GM10266 (cell line): ENCODE measurements around the gene RDX.

Experiments used
- DNase-seq: peaks from one replicate; pipeline ENCODE4 v3.0.0; 2012; ENCODE audit errors: extremely low spot score
- TF ChIP-seq, protein P1 (sequence below): IDR thresholded peaks from 2 replicates; pipeline ENCODE4 v1.5.1; 2012; ENCODE audit warnings: mild to moderate bottlenecking, low read depth; ENCODE audit not compliant: control insufficient read depth, insufficient read depth; ENCODE audit errors: missing control alignments

RDX gene

DNA sequence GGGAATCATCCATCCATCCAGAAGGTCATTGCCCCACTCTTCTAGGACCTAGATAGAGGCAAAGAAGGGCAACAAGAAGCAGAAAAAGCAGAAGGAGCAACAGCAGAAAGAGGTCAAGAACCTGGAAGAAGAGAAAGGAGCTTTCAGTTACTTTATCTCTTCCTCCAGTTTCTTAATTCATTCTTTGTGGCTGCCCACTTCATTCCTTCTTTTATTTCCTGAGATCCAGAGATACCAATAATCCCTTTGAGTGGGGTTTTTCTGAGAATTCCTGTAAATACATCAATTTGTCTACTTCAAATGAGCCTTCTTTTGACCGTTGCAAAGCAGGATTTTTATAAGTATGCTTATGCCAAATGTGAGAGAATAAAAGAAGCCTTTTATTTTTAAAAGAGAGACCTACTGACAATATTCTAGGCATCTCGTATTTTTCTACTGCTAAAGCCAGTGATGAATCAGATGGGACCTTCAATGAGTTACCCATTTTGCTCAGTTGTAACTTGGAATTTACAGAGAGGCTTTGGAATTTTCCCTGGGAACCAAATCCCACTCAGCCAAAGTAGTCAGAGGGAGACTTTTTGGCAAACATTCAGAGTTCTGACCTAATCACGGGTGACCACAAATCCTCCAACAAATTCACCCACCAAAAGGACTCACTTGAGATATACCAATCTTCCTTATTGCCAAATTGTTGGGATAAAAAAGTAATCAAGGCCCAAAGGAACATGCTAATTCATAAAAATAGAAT, 148.3 kb downstream of the RDX start:
- TF ChIP-seq, protein P1, sequence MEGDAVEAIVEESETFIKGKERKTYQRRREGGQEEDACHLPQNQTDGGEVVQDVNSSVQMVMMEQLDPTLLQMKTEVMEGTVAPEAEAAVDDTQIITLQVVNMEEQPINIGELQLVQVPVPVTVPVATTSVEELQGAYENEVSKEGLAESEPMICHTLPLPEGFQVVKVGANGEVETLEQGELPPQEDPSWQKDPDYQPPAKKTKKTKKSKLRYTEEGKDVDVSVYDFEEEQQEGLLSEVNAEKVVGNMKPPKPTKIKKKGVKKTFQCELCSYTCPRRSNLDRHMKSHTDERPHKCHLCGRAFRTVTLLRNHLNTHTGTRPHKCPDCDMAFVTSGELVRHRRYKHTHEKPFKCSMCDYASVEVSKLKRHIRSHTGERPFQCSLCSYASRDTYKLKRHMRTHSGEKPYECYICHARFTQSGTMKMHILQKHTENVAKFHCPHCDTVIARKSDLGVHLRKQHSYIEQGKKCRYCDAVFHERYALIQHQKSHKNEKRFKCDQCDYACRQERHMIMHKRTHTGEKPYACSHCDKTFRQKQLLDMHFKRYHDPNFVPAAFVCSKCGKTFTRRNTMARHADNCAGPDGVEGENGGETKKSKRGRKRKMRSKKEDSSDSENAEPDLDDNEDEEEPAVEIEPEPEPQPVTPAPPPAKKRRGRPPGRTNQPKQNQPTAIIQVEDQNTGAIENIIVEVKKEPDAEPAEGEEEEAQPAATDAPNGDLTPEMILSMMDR = no peak
- DNase-seq = no peak

DNA sequence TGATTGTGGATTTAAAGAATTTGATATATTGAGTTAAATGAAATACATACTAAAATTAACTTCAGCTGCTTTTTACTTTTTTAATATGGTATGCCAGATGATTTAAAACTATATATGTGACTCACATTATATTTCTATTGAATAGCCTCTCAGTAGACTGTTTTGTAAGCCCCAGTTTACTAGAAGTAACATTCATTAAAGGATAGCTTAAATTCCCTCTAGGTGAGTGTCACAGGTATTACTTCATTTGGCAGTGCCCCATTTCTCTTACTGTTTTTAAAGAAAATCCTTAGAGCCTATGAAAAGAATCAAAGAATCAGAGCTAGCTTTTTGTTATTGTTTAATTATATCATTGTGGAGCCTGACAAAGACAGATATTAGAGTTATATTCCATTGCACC, 154.6 kb downstream of the RDX start:
- DNase-seq = no peak
- TF ChIP-seq, protein P1 = no peak

DNA sequence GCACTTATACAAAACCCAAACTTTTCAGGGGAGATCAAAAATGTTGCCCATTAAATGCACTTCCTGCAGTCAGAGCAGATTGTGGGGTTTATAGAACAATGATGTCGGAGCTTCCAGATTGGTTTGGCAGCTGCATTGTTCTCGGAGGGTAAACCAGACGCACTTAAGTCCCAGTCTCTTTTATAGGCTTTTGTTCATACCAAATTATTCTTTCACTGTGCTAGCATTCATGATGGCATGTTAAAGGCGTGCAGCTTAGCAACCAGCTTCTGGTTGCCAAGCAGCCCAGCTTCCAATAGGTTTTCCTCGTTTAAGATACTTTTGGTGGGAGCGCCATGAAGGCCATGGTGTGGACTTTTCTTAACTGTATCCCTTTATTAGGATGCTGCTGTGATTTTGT, 162.3 kb downstream of the RDX start:
- DNase-seq = no peak
- TF ChIP-seq, protein P1 = no peak

DNA sequence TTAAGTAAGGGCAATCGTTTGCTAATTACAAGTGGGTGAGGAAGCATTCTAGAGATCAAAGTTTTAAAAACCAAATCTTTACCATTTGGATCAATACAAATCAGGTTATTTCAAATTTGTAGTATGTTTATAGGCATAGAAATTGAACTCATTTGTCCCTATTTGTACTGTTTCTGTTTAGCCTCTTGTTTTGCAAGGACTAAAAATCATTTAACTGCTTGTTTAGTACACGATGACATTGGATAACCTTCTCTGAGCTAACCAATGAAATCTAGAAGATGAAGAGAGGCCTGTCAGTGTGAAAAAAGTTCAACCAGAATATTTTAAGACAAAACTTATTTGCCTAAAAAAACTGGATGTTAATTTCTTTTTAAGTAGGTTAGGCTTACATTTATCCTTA, 163.3 kb downstream of the RDX start:
- TF ChIP-seq, protein P1 = no peak
- no peak for DNase-seq

DNA sequence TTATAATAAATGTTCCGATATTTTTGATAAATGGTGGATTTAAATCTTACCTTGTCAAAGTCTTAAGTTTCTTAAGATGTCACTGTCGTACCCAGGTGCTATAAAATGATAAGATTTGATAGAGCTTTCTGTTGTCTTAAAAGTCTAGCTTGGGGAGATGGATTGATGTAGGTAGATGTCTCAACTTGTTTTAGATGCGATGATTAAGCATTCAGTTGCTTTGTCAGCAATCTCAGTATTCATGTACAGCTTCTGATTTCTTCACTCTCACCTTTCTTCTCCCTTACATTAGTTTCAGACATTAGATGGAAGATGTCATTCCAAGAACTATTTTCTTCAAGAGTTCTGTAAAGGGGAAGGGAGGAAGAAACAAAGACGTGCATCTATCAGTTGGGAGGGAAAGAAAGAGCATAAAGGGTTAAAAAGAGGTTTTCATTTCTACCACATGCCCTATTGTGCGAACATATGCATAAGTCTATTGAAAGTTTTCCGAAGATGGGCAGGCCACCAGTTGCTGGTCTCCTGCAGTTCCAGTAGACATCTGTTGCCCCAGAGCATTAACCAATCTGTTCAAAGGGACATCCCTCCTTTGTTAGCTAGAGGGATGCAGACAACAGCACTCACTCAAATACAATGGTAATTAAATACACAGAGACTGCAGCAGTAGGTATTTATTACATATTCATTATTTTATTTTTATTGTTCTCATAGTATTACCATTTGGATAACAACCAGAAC, 164.9 kb downstream of the RDX start:
- TF ChIP-seq, protein P1 = no peak
- DNase-seq = no peak

DNA sequence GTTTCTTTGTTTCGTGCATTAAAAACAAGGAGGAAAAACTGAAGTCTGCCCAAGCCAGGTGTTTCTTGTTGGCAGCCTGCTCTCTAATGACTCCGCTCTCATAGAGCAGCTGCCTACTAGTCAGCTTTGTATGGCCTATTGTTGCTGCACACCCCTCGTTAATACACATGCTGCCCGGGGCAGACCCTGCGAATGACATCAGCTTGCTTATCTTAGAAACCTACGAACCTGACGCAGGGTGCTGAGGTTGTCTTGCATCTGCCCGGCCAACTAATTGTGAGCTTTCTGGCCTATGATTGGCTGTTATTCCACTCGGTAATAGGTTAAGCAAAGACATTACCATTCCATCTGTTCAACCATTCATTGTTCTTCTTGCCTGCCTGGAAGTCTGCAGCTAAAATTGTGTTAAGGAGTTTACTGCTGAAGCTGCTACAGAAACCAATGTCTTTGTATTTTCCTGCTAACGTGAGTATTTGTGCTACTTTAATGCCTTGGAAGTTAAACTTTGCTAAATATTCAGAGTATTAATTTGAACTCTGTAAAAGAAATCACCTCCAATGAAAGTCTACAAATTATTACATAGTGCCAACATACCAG, 165.7 kb downstream of the RDX start:
- no peak for DNase-seq
- TF ChIP-seq, protein P1 = no peak

DNA sequence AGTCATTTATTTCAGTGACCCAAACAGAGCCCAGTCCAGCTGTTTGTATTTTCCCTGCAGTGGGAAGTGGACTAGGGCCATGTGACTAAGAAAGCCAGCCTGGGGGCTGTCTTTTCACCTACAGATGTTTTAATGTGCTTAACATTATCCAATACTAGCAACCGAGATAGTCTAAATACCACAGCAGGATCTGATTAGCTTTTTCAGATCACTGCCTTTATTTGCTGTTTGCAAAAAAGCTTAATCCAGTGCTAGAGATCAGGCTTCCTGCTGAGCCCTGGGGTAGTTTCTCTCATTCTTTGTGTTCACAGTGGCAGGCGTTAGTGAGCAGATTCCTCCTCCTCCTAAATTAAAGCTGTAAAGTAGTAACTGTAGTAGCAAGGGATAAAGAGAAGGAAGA, 168.3 kb downstream of the RDX start:
- no peak for DNase-seq
- TF ChIP-seq, protein P1 = no peak
